ENCODE data around the gene C19orf67.

DNA sequence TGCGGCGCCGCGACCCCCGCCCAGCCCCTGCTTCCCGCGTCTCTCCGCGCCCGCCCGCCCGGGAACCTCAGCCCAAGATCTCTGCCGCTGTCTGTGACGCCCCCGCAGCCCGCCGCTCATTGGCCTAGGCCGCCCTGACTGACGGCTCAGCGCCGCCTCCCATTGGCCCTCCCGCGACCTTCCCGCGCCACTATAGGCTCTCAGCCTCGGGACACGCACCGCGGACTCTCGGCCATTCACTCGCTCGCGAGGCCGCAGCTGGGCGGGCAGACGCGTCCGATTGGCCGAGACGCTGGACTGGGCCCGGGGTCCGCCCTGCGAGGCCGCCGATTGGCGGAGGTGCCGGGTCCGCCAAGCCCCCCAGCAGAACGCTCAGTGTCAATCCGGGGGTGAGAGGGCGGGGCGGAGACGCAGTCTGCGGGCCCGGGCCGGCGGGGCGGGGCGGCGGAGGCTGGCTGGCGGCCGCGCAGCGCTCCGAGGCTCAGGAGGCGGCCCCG is 32.1 kb upstream of the C19orf67 start, which contains the start of gene PRKACA:
- no peak for TF ChIP-seq CTCF (IDR thresholded peaks at IDR 0.05; ENCODE audit: low read depth, low read length)
- no peak for TF ChIP-seq EZH2phosphoT487 (IDR thresholded peaks at IDR 0.05; ENCODE audit: low read depth)

Data from OCI-LY3 (cell line).